Neuronal stem cell (in vitro differentiated cells): ENCODE data around the gene CD33.
A peak's percentile ranks its signal among the peaks of the same experiment; 100 is the strongest.

Experiments
- DNase-seq: peaks from one replicate; pipeline ENCODE4 v3.0.0-alpha.2; 2013; ENCODE audit warnings: low spot score
- H2AFZ ChIP-seq: one replicate; pipeline ENCODE4 v1.6.1; 2013; ENCODE audit warnings: mild to moderate bottlenecking, low read length, inconsistent platforms
- H2AK5ac ChIP-seq: 2 replicates; pipeline ENCODE4 v1.6.1; 2013; ENCODE audit warnings: low read depth, mild to moderate bottlenecking, inconsistent platforms, low read length, moderate library complexity, mixed read lengths
- H2BK120ac ChIP-seq: 2 replicates; pipeline ENCODE4 v1.6.1; 2013; ENCODE audit warnings: low read depth, mild to moderate bottlenecking, inconsistent platforms, low read length, moderate library complexity, mixed read lengths
- H2BK12ac ChIP-seq: one replicate; pipeline ENCODE4 v1.6.1; 2013; ENCODE audit warnings: low read length, inconsistent platforms
- H2BK15ac ChIP-seq: 2 replicates; pipeline ENCODE4 v1.6.1; 2013; ENCODE audit warnings: mild to moderate bottlenecking, low read length, inconsistent platforms, mixed read lengths
- H2BK5ac ChIP-seq: one replicate; pipeline ENCODE4 v1.6.1; 2013; ENCODE audit warnings: inconsistent platforms, mild to moderate bottlenecking, low read length, moderate library complexity
- H3K14ac ChIP-seq: one replicate; pipeline ENCODE4 v1.6.1; 2013; ENCODE audit warnings: low read length, inconsistent platforms
- H3K18ac ChIP-seq: 2 replicates; pipeline ENCODE4 v1.6.1; 2013; ENCODE audit warnings: low read length, inconsistent platforms
- H3K23ac ChIP-seq: 2 replicates; pipeline ENCODE4 v1.6.1; 2013; ENCODE audit warnings: low read depth, mild to moderate bottlenecking, mixed read lengths, low read length, inconsistent platforms; ENCODE audit not compliant: poor library complexity
- H3K27ac ChIP-seq: replicated peaks from 3 replicates; pipeline ENCODE4 v1.5.1; 2013; ENCODE audit warnings: low read length, inconsistent platforms
- H3K27me3 ChIP-seq, 3 experiments: 2 replicates each; pipeline ENCODE4 v1.6.1; 2013; ENCODE audit warnings: low read length in 3 of 3, mild to moderate bottlenecking in 2 of 3, inconsistent platforms in 1 of 3, low read depth in 1 of 3, mixed read lengths in 1 of 3, moderate library complexity in 1 of 3; ENCODE audit not compliant: control insufficient read depth in 3 of 3, insufficient read depth in 3 of 3
- H3K36me3 ChIP-seq, 2 donors: replicated peaks in 1 of 2; 2 replicates each; pipeline ENCODE4 v1.6.1; 2013; ENCODE audit warnings: low read length in 2 of 2; ENCODE audit not compliant: control insufficient read depth in 2 of 2, insufficient read depth in 2 of 2
- H3K4ac ChIP-seq: 2 replicates; pipeline ENCODE4 v1.6.1; 2013; ENCODE audit warnings: inconsistent platforms, mild to moderate bottlenecking, low read length, moderate library complexity
- H3K4me1 ChIP-seq, 2 donors: 1 replicate in 1 of 2; 2 replicates in 1 of 2; pipeline ENCODE4 v1.6.1; 2013; ENCODE audit warnings: low read length in 2 of 2, low read depth in 1 of 2; ENCODE audit not compliant: control insufficient read depth in 2 of 2, insufficient read depth in 1 of 2
- H3K4me2 ChIP-seq: one replicate; pipeline ENCODE4 v1.6.1; 2013; ENCODE audit warnings: mild to moderate bottlenecking, low read length, inconsistent platforms; ENCODE audit not compliant: insufficient read depth, poor library complexity, severe bottlenecking
- H3K4me3 ChIP-seq, 2 donors: 2 replicates each; pipeline ENCODE4 v1.5.1; 2013; ENCODE audit warnings: low read length in 2 of 2, mild to moderate bottlenecking in 2 of 2, inconsistent platforms in 1 of 2, moderate library complexity in 1 of 2
- H3K79me1 ChIP-seq: one replicate; pipeline ENCODE4 v1.6.1; 2013; ENCODE audit warnings: low read depth, mild to moderate bottlenecking, inconsistent platforms, low read length, moderate library complexity
- H3K9ac ChIP-seq: one replicate; pipeline ENCODE4 v1.6.1; 2013; ENCODE audit warnings: mild to moderate bottlenecking, low read depth, low read length, inconsistent platforms; ENCODE audit not compliant: poor library complexity
- H3K9me3 ChIP-seq, 2 donors: replicated peaks in 1 of 2; 2 replicates each; pipeline versions ENCODE3 to v1.6.1; 2013; ENCODE audit warnings: low read length in 2 of 2, mild to moderate bottlenecking in 2 of 2, inconsistent platforms in 1 of 2, low read depth in 1 of 2, mixed read lengths in 1 of 2, moderate library complexity in 1 of 2; ENCODE audit not compliant: control insufficient read depth in 2 of 2, insufficient read depth in 1 of 2
- H4K8ac ChIP-seq: one replicate; pipeline ENCODE4 v1.6.1; 2013; ENCODE audit warnings: low read depth, mild to moderate bottlenecking, inconsistent platforms, low read length, moderate library complexity
- H4K91ac ChIP-seq: one replicate; pipeline ENCODE4 v1.6.1; 2013; ENCODE audit warnings: low read length, low read depth, mild to moderate bottlenecking, inconsistent platforms; ENCODE audit not compliant: poor library complexity
- WGBS, 2 donors: extraction: QIAGEN DNeasy Blood & Tissue Kit; methylation state at CpG; one replicate each; pipeline ENCODE4 v1.1.7; 2013; ENCODE audit warnings: missing lambda C conversion rate in 2 of 2, mixed read lengths in 1 of 2; ENCODE audit not compliant: insufficient read length in 2 of 2, insufficient replicate concordance in 1 of 2; ENCODE audit errors: extremely low coverage in 2 of 2; 5-methylcytosine and 5-hydroxymethylcytosine counted together

CD33 gene

DNA sequence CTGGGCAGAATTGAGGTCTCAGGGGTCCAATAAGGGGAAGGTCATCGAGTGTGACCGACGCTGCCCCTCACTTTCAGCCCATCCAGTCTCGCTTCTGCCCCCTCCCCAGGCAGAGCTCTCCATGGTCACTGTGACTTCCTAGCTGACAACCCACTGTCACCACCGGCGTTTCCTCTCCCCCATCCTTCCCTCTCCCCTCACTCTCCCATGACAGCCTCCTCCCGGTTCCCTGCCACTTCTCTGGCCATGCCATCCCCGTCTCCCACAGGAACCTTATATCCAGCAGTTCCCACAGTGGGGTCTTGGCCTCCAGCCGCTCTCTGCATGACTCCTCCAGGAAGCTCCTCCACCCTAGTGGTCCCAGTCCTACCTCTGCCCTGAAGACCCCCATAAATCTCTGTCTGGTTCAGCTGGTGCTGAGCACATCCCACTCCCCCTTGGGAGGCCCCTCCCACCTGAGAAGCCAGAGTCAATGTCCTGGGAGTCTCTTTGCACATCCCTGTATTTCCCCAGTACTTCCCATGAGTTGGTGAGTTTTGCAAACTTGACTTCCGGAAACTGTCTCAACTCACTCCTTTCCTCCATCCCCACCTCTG lies 24.7 kb upstream of the CD33 start:
- H3K27me3 ChIP-seq: peaks cover 0 to 10% (median 0%) of the 10 kb centered on the region in 3 experiments
- H4K8ac ChIP-seq: no peak overlapping the region
- H2BK15ac ChIP-seq: no peak overlapping the region
- peaks cover 0 to 3% of the 10 kb centered on the region in 2 donors for H3K9me3 ChIP-seq
- no peak for DNase-seq
- no peak overlapping the region for H3K4ac ChIP-seq
- H3K4me2 ChIP-seq: no peak overlapping the region
- H2BK120ac ChIP-seq: no peak overlapping the region
- H2BK12ac ChIP-seq: no peak overlapping the region
- no peak overlapping the region for H4K91ac ChIP-seq
- no peak overlapping the region for H2AFZ ChIP-seq
- no peak overlapping the region for H3K23ac ChIP-seq
- H3K14ac ChIP-seq: no peak overlapping the region
- H3K9ac ChIP-seq: no peak overlapping the region
- WGBS, 2 donors: no CpG with 5 or more reads among the region's 10 CpGs
- peaks cover 2% of the 10 kb centered on the region for H3K79me1 ChIP-seq
- H3K18ac ChIP-seq: no peak overlapping the region
- H2AK5ac ChIP-seq: no peak overlapping the region
- H3K4me3 ChIP-seq: peak overlapping the region in 1 of 2 donors; percentile 41
- H3K27ac ChIP-seq: no peak overlapping the region
- no peaks in the 10 kb centered on the region for H3K4me1 ChIP-seq
- H2BK5ac ChIP-seq: no peak overlapping the region
- no peaks in the 10 kb centered on the region for H3K36me3 ChIP-seq

DNA sequence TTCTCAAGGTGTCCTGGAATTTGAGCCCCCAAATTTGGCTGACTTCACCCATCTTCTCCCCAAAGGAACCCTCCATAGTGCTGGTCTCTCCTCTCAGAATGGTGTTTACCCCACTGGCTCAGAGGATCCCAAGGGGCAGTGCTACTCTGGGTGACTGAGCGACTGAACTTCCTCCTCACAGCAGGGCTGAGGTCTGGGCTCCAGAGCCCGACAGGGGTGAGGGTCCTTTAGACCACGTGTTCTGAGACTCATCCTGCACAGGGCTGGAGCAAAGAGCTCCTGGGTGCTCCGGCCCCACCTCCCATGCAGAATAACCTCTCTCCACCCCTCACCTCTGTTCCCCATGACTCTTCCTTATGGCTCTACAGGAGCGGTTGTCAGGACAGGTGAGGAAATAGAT lies 23.2 kb upstream of the CD33 start:
- H2BK15ac ChIP-seq: no peak overlapping the region
- peaks cover 0 to 10% (median 0%) of the 10 kb centered on the region in 3 experiments for H3K27me3 ChIP-seq
- H2BK120ac ChIP-seq: no peak overlapping the region
- peaks cover 2% of the 10 kb centered on the region for H3K79me1 ChIP-seq
- no peak overlapping the region for H3K4me2 ChIP-seq
- no peak overlapping the region for H2AK5ac ChIP-seq
- no peak overlapping the region for H3K4ac ChIP-seq
- peak overlapping the region; percentile 73 for H3K23ac ChIP-seq
- H3K9me3 ChIP-seq: peaks cover 0 to 3% of the 10 kb centered on the region in 2 donors
- no peak overlapping the region for H3K4me3 ChIP-seq
- H3K4me1 ChIP-seq: no peaks in the 10 kb centered on the region
- no peak overlapping the region for H4K8ac ChIP-seq
- H4K91ac ChIP-seq: no peak overlapping the region
- H3K9ac ChIP-seq: no peak overlapping the region
- DNase-seq: no peak
- no peak overlapping the region for H2AFZ ChIP-seq
- H3K27ac ChIP-seq: no peak overlapping the region
- peak overlapping the region; percentile 82 for H3K14ac ChIP-seq
- no peak overlapping the region for H2BK12ac ChIP-seq
- no peak overlapping the region for H2BK5ac ChIP-seq
- WGBS, 2 donors: no CpG with 5 or more reads among the region's 5 CpGs
- peak overlapping the region; percentile 8 for H3K18ac ChIP-seq
- H3K36me3 ChIP-seq: no peaks in the 10 kb centered on the region

DNA sequence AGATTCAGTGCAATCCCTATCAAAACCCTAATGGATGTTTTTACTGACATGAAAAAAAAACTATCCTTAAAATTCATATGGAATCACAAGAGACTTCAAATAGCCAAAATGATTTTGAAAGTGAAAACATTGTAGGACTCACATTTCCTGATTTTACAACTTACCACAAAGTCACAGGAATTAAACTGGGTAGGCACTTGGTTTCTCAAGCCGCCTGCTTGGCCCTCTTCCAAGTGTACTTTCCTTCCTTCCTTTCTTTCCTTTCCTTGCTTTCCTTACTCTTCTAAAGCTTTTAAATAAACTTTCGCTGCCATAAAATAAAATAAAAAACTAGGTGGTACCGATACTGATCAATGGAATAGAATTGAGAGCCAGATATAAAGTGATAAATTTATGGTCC lies 21.0 kb upstream of the CD33 start:
- Histone ChIP-seq H3K14ac (no peak overlapping the region), H3K4me2 (no peak overlapping the region), H3K79me1 (peaks cover 2% of the 10 kb centered on the region), H2BK12ac (no peak overlapping the region), H3K9me3 (peaks cover 0 to 3% of the 10 kb centered on the region in 2 donors), H2AFZ (no peak overlapping the region), H4K91ac (no peak overlapping the region), H2BK120ac (no peak overlapping the region), H3K27me3 (peaks cover 0 to 10% (median 0%) of the 10 kb centered on the region in 3 experiments), H3K23ac (no peak overlapping the region), H2AK5ac (no peak overlapping the region), H3K4ac (no peak overlapping the region), H3K27ac (no peak overlapping the region), H3K18ac (no peak overlapping the region), H2BK15ac (no peak overlapping the region), H3K9ac (no peak overlapping the region), H3K4me1 (no peaks in the 10 kb centered on the region), H3K36me3 (no peaks in the 10 kb centered on the region), H4K8ac (no peak overlapping the region), H2BK5ac (no peak overlapping the region), H3K4me3 (no peak overlapping the region)
- no CpG with 5 or more reads among the region's 3 CpGs for WGBS, 2 donors
- no peak for DNase-seq

DNA sequence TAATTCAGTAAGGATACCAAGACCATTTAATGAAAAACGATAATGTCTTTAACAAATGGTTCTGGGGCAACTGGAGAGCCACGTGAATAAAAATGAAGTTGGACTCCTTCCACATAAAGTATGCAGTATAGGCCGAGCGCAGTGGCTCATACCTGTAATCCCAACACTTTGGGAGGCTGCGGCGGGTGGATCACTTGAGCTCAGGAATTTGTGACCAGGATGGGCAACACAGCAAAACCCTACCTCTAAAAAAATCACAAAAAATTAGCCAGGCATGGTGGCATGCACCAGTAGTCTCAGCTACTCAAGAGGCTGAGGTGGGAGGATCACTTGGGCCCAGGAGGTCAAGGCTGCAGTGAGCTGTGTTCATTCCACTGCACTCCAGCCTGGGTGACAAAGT lies 20.6 kb upstream of the CD33 start:
- no peak overlapping the region for H2AFZ ChIP-seq
- no peak overlapping the region for H3K4me3 ChIP-seq
- H3K4me2 ChIP-seq: no peak overlapping the region
- H3K14ac ChIP-seq: no peak overlapping the region
- no peaks in the 10 kb centered on the region for H3K4me1 ChIP-seq
- no peak overlapping the region for H3K9ac ChIP-seq
- WGBS, 2 donors: no CpG with 5 or more reads among the region's 6 CpGs
- H3K36me3 ChIP-seq: no peaks in the 10 kb centered on the region
- H2BK15ac ChIP-seq: no peak overlapping the region
- H3K23ac ChIP-seq: no peak overlapping the region
- H3K79me1 ChIP-seq: peaks cover 2% of the 10 kb centered on the region
- no peak overlapping the region for H2AK5ac ChIP-seq
- no peak overlapping the region for H3K27ac ChIP-seq
- no peak overlapping the region for H2BK5ac ChIP-seq
- no peak overlapping the region for H2BK120ac ChIP-seq
- no peak for DNase-seq
- H3K4ac ChIP-seq: no peak overlapping the region
- H2BK12ac ChIP-seq: no peak overlapping the region
- no peak overlapping the region for H3K18ac ChIP-seq
- peaks cover 0 to 3% of the 10 kb centered on the region in 2 donors for H3K9me3 ChIP-seq
- peaks cover 0 to 10% (median 0%) of the 10 kb centered on the region in 3 experiments for H3K27me3 ChIP-seq
- H4K91ac ChIP-seq: no peak overlapping the region
- no peak overlapping the region for H4K8ac ChIP-seq
